ENCODE data around the gene ZFAND5. TPM values are rescaled to one million over a fixed set of nuclear protein-coding genes. Genes with fewer than 3 reads are reported as not detected.

The ZFAND5 gene, protein sequence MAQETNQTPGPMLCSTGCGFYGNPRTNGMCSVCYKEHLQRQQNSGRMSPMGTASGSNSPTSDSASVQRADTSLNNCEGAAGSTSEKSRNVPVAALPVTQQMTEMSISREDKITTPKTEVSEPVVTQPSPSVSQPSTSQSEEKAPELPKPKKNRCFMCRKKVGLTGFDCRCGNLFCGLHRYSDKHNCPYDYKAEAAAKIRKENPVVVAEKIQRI
- total RNA-seq (2022; extraction: Qiagen RNA extraction): 115 to 143 TPM (median 134 TPM) in 5 replicates

DNA sequence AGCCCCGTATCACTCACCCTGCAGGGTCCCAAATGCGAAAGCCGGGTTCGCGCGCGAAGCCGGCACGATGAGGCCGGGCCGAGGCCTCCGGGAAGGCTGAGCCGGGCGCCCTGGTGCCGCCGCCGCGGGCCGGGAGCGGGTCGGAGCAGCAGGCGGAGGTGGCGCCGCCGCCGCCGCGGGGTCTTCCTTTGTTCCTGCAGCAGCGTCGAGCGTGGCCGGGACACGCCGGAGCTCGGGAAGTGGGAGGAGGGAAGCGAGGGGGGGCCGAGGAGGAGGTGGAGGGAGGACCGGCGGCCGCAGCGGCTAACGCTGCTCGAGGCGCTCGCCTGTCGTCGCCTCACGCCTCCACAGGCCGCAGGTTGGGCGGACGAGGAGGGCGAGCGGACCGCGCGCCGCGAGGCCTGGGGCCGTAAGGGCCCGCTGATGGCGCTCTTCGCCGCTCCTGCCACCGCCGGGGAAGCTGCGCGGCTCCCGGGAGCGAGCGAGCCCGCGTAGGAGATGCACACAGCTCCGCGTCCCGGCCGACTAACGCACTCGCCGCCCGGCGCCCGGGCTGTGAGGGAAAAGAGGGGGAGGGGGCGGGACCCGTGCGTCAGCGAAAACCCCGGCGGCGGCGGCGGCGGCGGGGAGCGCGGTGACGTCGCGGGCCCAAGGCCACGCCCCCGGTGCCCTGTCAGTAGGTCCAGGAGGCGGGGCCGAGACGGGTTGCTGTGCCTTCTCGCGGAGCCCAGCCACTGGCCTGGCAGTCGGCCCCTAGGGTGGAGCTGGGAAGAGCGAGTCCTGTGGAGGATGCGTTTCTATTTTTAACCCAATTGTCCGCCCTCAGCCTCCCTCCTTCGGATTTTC lies at the start of gene ZFAND5:
TSS of gene ZFAND5 (minus strand) at position 530 of the 846 bp plus-strand sequence. CDS start 4,430 bp downstream, outside the sequence.

Other genes starting within 250 kb of the ZFAND5 start
- gene GDA, start 215.8 kb downstream of the ZFAND5 start, total RNA-seq (2022; extraction: Qiagen RNA extraction): 0.95 to 1.6 TPM (median 1.2 TPM) in 5 replicates
- 0.02 to 0.13 TPM (median 0.07 TPM) in 4 of 5 replicates, not detected in the other for gene TMC1, start 156.4 kb upstream of the ZFAND5 start, total RNA-seq (2022; extraction: Qiagen RNA extraction)